ENCODE measurements around the gene RPRML. TPM values are rescaled to one million over a fixed set of nuclear protein-coding genes. Genes with fewer than 3 reads are reported as not detected.

The RPRML gene
- polyA plus RNA-seq, 2 of the 4 experiments (the other 2 are of a cell fraction) = 0.10 TPM

GRCh38 chr17:46962374-46962790 is 16.7 kb downstream of the RPRML start:
- POLR2A ChIA-PET = interaction anchor here (0.7 kb wide), 1 partner anchor 11 kb away, joined by 3 read pairs; no protein-coding TSS in a partner anchor
- ATAC-seq = peak in 1 of 2 experiments; percentile 41; a peak in 4 of 6 replicates
- Histone ChIP-seq H3K4me3 (no peak overlapping the region), H3K4me1 (0 out of 3 replicates have a peak, but pooled peaks cover 3% of the 10 kb centered on the region), H3K4me2 (no peak overlapping the region), H3K9me3 (peaks cover 15% of the 10 kb centered on the region; the same call in 2 of the 3 replicates), H3K27ac (no peak overlapping the region)
- no peak for DNase-seq (ENCODE audit: low read depth in 1 of 2, low spot score in 1 of 2)
- no peak for FAIRE-seq
- WGBS (ENCODE audit: missing lambda C conversion rate) = 14% methylated on average over 1 of the region's 1 CpG
- CTCF ChIA-PET = interaction anchor here (28.3 to 32.4 kb wide), 2 partner anchors 2 to 11 kb away, joined by 460 read pairs; partner anchors contain the start of gene RPRML
- TF ChIP-seq HOXB13 (CRISPR knock-in tag; IDR thresholded peaks at IDR 0.05; ENCODE audit: low read depth) = no peak
- TF ChIP-seq ESRRA (IDR thresholded peaks at IDR 0.05; ENCODE audit: borderline replicate concordance, low read length) = no peak
- TF ChIP-seq, protein P1, sequence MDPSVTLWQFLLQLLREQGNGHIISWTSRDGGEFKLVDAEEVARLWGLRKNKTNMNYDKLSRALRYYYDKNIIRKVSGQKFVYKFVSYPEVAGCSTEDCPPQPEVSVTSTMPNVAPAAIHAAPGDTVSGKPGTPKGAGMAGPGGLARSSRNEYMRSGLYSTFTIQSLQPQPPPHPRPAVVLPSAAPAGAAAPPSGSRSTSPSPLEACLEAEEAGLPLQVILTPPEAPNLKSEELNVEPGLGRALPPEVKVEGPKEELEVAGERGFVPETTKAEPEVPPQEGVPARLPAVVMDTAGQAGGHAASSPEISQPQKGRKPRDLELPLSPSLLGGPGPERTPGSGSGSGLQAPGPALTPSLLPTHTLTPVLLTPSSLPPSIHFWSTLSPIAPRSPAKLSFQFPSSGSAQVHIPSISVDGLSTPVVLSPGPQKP (IDR thresholded peaks at IDR 0.05; ENCODE audit: low read depth, low read length) = no peak
- TF ChIP-seq ZC3H11A (IDR thresholded peaks at IDR 0.05) = no peak
- no peak for TF ChIP-seq NFE2L2 (conservative IDR thresholded peaks at IDR 0.05; ENCODE audit: low read length)
- TF ChIP-seq CBX2 (IDR thresholded peaks at IDR 0.05; ENCODE audit: borderline replicate concordance, low read depth) = no peak
- TF ChIP-seq MAZ (IDR thresholded peaks at IDR 0.05; ENCODE audit: borderline replicate concordance, low read depth, low read length) = no peak
- no peak for TF ChIP-seq KDM1A (IDR thresholded peaks at IDR 0.05; ENCODE audit: low read depth)
- TF ChIP-seq, protein P2, sequence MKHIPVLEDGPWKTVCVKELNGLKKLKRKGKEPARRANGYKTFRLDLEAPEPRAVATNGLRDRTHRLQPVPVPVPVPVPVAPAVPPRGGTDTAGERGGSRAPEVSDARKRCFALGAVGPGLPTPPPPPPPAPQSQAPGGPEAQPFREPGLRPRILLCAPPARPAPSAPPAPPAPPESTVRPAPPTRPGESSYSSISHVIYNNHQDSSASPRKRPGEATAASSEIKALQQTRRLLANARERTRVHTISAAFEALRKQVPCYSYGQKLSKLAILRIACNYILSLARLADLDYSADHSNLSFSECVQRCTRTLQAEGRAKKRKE (CRISPR knock-in tag; IDR thresholded peaks at IDR 0.05; ENCODE audit: low read depth) = no peak
- TF ChIP-seq RAD21 (conservative IDR thresholded peaks at IDR 0.05 in 1 of 2, IDR thresholded peaks at IDR 0.05 in 1 of 2) = no peak
- TF ChIP-seq CTCF (IDR thresholded peaks at IDR 0.05) = no peak
- TF ChIP-seq MAX (IDR thresholded peaks at IDR 0.05) = no peak
- no peak for TF ChIP-seq RARB (CRISPR knock-in tag; IDR thresholded peaks at IDR 0.05)
- TF ChIP-seq E2F6 (IDR thresholded peaks at IDR 0.05; ENCODE audit: borderline replicate concordance, low read depth) = no peak
- TF ChIP-seq EP300 (IDR thresholded peaks at IDR 0.05) = no peak
- no peak for TF ChIP-seq POLR2AphosphoS2 (conservative IDR thresholded peaks at IDR 0.05; ENCODE audit: low read length)
- TF ChIP-seq ZFP36 (IDR thresholded peaks at IDR 0.05; ENCODE audit: borderline replicate concordance, partially characterized antibody) = no peak

DNA sequence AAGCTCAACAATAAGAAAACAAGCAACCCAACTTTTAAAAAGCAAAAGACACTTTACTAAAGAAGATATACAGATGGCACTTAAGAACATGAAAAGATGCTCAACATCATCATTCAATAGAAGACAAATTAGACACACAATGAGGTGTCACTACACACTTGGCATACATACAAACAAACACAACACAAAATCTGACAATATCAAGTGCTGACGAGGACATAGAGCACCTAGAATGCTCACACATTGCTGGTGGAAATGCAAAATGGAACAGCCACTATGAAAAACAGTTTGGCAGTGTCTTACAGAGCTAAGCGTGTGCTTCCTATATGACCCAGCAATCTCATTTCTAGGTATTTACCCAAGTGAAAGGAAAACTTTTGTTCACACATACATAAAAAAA is 18.9 kb downstream of the RPRML start:
- DNase-seq (ENCODE audit: low read depth in 1 of 2, low spot score in 1 of 2) (no peak), FAIRE-seq (no peak), ATAC-seq (no peak)
- TF ChIP-seq CBX8 (IDR thresholded peaks at IDR 0.05) = no peak
- TF ChIP-seq BCL3 (IDR thresholded peaks at IDR 0.05) = no peak
- TF ChIP-seq FOXS1 (CRISPR knock-in tag; IDR thresholded peaks at IDR 0.05) = no peak
- no peak for TF ChIP-seq CHD4 (IDR thresholded peaks at IDR 0.05; ENCODE audit: borderline replicate concordance)
- peak; percentile 16 for TF ChIP-seq ZFP36 (IDR thresholded peaks at IDR 0.05; ENCODE audit: borderline replicate concordance, partially characterized antibody)
- TF ChIP-seq KDM5A (IDR thresholded peaks at IDR 0.05) = no peak
- TF ChIP-seq ZC3H11A (IDR thresholded peaks at IDR 0.05) = no peak
- CTCF ChIA-PET = interaction anchor here (28.3 to 32.4 kb wide), 2 partner anchors 4 to 8 kb away, joined by 460 read pairs; partner anchors contain the start of gene RPRML
- H3K27ac ChIP-seq = no peak overlapping the region
- no peak overlapping the region for H3K4me3 ChIP-seq
- no peak overlapping the region for H3K4me2 ChIP-seq
- POLR2A ChIA-PET = no interaction called here
- peaks cover 15% of the 10 kb centered on the region; the same call in 2 of the 3 replicates for H3K9me3 ChIP-seq
- WGBS (ENCODE audit: missing lambda C conversion rate) = 34% methylated on average over 2 of the region's 2 CpGs
- H3K4me1 ChIP-seq = 0 out of 3 replicates have a peak, but pooled peaks cover 3% of the 10 kb centered on the region

All from A549 (cell line).